HCT116 (cell line): ENCODE results near the gene PSMA6. TPM values are rescaled to one million over a fixed set of nuclear protein-coding genes. Genes with fewer than 3 reads are reported as not detected.

Experiments
- ATAC-seq: fragments of 200-7000 bp; cut with Tn5 transposase; 2 replicates; pipeline ENCODE4 v1.9.1; 2020; ENCODE audit warnings: mild to moderate bottlenecking, moderate library complexity
- BruUV-seq: library from RNA; stranded (reverse); fragments of 400-500 nt; replicated peaks from 2 replicates; lab custom pipeline; 2021; lab: Mats Ljungman, UMichigan
- CTCF ChIA-PET: fragments of 300-600 bp; sonication (Branson Sonifier 250); formaldehyde crosslinking; loops from one replicate; lab custom pipeline; 2021; ENCODE audit warnings: antibody characterized with exemption; lab: Charles Lee
- POLR2A ChIA-PET: fragments of 300-600, 350-600 bp; sonication (Branson Sonifier 250); formaldehyde crosslinking; loops from one replicate; lab custom pipeline; 2021; ENCODE audit warnings: antibody characterized with exemption; lab: Charles Lee
- RAD21 ChIA-PET, 2 experiments: fragments of 300-600 bp; sonication (Branson Sonifier 250); formaldehyde crosslinking; loops; one replicate each; lab custom pipeline; 2023; ENCODE audit warnings: low total read pairs in 2 of 2; ENCODE audit not compliant: uncharacterized antibody in 2 of 2, unreplicated experiment in 2 of 2, low non-redundant PET in 1 of 2; lab: Charles Lee
- DNase-seq: peaks from one replicate; pipeline ENCODE4 v3.0.0-alpha.2; 2010; ENCODE audit warnings: low read depth, low spot score
- H2AFZ ChIP-seq: fragments of 200-600 bp; shearing (Covaris generic), sonication (generic); 2 replicates; pipeline ENCODE4 v1.6.1; 2017; ENCODE audit warnings: low read depth, mixed run types, mixed read lengths, antibody characterized with exemption, low read length; ENCODE audit not compliant: poor library complexity, severe bottlenecking
- H3K27ac ChIP-seq: 2 replicates; pipeline ENCODE4 v1.5.1; 2012; ENCODE audit warnings: low read depth, low read length
- H3K27me3 ChIP-seq: fragments of 200-600 bp; sonication (generic); 2 replicates; pipeline ENCODE4 v1.6.1; 2016; ENCODE audit warnings: mixed run types, low read length, mixed read lengths; ENCODE audit not compliant: insufficient read depth
- H3K36me3 ChIP-seq, 2 experiments: fragments of 200-500 bp in 1 of 2; fragments of 200-600 bp in 1 of 2; sonication (Bioruptor generic) in 1 of 2; sonication (generic) in 1 of 2; 2 replicates each; pipeline versions ENCODE4 v1.5.1 to v1.6.1; 2014 to 2016; ENCODE audit warnings: low read length in 2 of 2, inconsistent platforms in 1 of 2, mixed read lengths in 1 of 2, mixed run types in 1 of 2; ENCODE audit not compliant: insufficient read depth in 2 of 2, control insufficient read depth in 1 of 2
- H3K4me1 ChIP-seq, 2 experiments: fragments of 200-600 bp in 1 of 2; sonication (generic) in 1 of 2; 2 replicates each; pipeline versions ENCODE4 v1.5.1 to v1.6.1; 2012 to 2017; ENCODE audit warnings: low read length in 2 of 2, inconsistent platforms in 1 of 2, mild to moderate bottlenecking in 1 of 2, mixed read lengths in 1 of 2, mixed run types in 1 of 2, moderate library complexity in 1 of 2; ENCODE audit not compliant: insufficient read depth in 2 of 2, control insufficient read depth in 1 of 2
- H3K4me2 ChIP-seq: fragments of 200-600 bp; sonication (generic); 2 replicates; pipeline ENCODE4 v1.6.1; 2017; ENCODE audit warnings: mixed run types, low read length, mixed read lengths
- H3K4me3 ChIP-seq, 2 experiments: fragments of 200-600 bp in 1 of 2; sonication (generic) in 1 of 2; replicated peaks in 1 of 2; 2 replicates each; pipeline ENCODE4 v1.5.1; 2011 to 2016; ENCODE audit warnings: low read length in 2 of 2, control low read depth in 1 of 2, low read depth in 1 of 2, mild to moderate bottlenecking in 1 of 2, mixed read lengths in 1 of 2, mixed run types in 1 of 2
- H3K79me2 ChIP-seq: fragments of 200-600 bp; sonication (generic); 2 replicates; pipeline ENCODE4 v1.6.1; 2017; ENCODE audit warnings: mild to moderate bottlenecking, mixed run types, low read length, moderate library complexity, mixed read lengths; ENCODE audit not compliant: insufficient read depth
- H3K9ac ChIP-seq: fragments of 200-600 bp; sonication (generic); 2 replicates; pipeline ENCODE4 v1.6.1; 2016; ENCODE audit warnings: low read length, mixed read lengths
- H3K9me2 ChIP-seq: fragments of 200-600 bp; sonication (generic), shearing (Covaris generic); 2 replicates; pipeline ENCODE4 v1.6.1; 2017; ENCODE audit warnings: mixed run types, mild to moderate bottlenecking, moderate library complexity; ENCODE audit not compliant: insufficient read depth
- H3K9me3 ChIP-seq, 2 experiments: fragments of 200-500 bp in 1 of 2; fragments of 200-600 bp in 1 of 2; sonication (Bioruptor generic) in 1 of 2; sonication (generic) in 1 of 2; 2 replicates each; pipeline ENCODE4 v1.6.1; 2014 to 2017; ENCODE audit warnings: low read length in 2 of 2, mixed read lengths in 2 of 2, inconsistent platforms in 1 of 2, low read depth in 1 of 2, mild to moderate bottlenecking in 1 of 2, mixed run types in 1 of 2, moderate library complexity in 1 of 2; ENCODE audit not compliant: control insufficient read depth in 1 of 2, insufficient read depth in 1 of 2
- H4K20me1 ChIP-seq: fragments of 200-600 bp; sonication (generic), shearing (Covaris generic); 2 replicates; pipeline ENCODE4 v1.6.1; 2017; ENCODE audit warnings: mixed run types, mild to moderate bottlenecking, moderate library complexity; ENCODE audit not compliant: insufficient read depth
- ATF3 ChIP-seq: IDR thresholded peaks from 2 replicates; pipeline ENCODE4 v1.6.1; 2012
- CEBPB ChIP-seq: IDR thresholded peaks from 2 replicates; pipeline ENCODE4 v1.6.1; 2012; ENCODE audit warnings: low read depth
- CTCF ChIP-seq, 3 experiments: fragments of 200-600 bp in 1 of 3; sonication (generic) in 1 of 3; IDR thresholded peaks in 2 of 3; conservative IDR thresholded peaks in 1 of 3; 2 replicates each; pipeline ENCODE4 v1.5.1; 2012 to 2017; ENCODE audit warnings: low read depth in 2 of 3, low read length in 2 of 3, antibody characterized with exemption in 1 of 3, borderline replicate concordance in 1 of 3, control low read depth in 1 of 3, mild to moderate bottlenecking in 1 of 3, mixed read lengths in 1 of 3, mixed run types in 1 of 3, moderate library complexity in 1 of 3; ENCODE audit not compliant: insufficient read depth in 1 of 3
- EGR1 ChIP-seq: IDR thresholded peaks from 2 replicates; pipeline ENCODE4 v1.6.1; 2012; ENCODE audit warnings: low read depth
- ELF1 ChIP-seq: IDR thresholded peaks from 2 replicates; pipeline ENCODE4 v1.6.1; 2012; ENCODE audit warnings: low read depth, borderline replicate concordance
- EZH2 ChIP-seq: fragments of 200-600 bp; sonication (generic); IDR thresholded peaks from 2 replicates; pipeline ENCODE4 v1.6.1; 2017; ENCODE audit warnings: antibody characterized with exemption, mixed run types
- EZH2phosphoT487 ChIP-seq: fragments of 200-600 bp; IDR thresholded peaks from 2 replicates; pipeline ENCODE4 v1.6.1; 2018; ENCODE audit warnings: antibody characterized with exemption, borderline replicate concordance
- JUND ChIP-seq: IDR thresholded peaks from 2 replicates; pipeline ENCODE4 v1.6.1; 2012
- MAX ChIP-seq: IDR thresholded peaks from 2 replicates; pipeline ENCODE4 v1.6.1; 2012
- POLR2A ChIP-seq: IDR thresholded peaks from 2 replicates; pipeline ENCODE4 v1.7.0; 2011; ENCODE audit warnings: borderline replicate concordance; ENCODE audit not compliant: insufficient read depth, insufficient read length; ENCODE audit errors: extremely low read depth
- RAD21 ChIP-seq: IDR thresholded peaks from 2 replicates; pipeline ENCODE4 v1.6.1; 2012; ENCODE audit warnings: low read depth, mild to moderate bottlenecking
- REST ChIP-seq: IDR thresholded peaks from 2 replicates; pipeline ENCODE4 v1.6.1; 2012; ENCODE audit warnings: low read depth
- SRF ChIP-seq: IDR thresholded peaks from 2 replicates; pipeline ENCODE4 v1.6.1; 2012; ENCODE audit warnings: low read depth
- TCF7L2 ChIP-seq: IDR thresholded peaks from 2 replicates; pipeline ENCODE4 v1.7.0; 2011; ENCODE audit warnings: borderline replicate concordance, inconsistent platforms; ENCODE audit not compliant: insufficient read depth, insufficient read length; ENCODE audit errors: extremely low read depth
- ZFX ChIP-seq: fragments of 450-650 bp; IDR thresholded peaks from 2 replicates; pipeline ENCODE4 v1.6.1; 2017
- ZNF274 ChIP-seq: fragments of 200-500 bp; sonication (Bioruptor generic); IDR thresholded peaks from 2 replicates; pipeline ENCODE4 v1.6.1; 2014; ENCODE audit warnings: mild to moderate bottlenecking, low read depth, low read length, inconsistent platforms
- intact Hi-C: fragments of 100-400 bp; cut with micrococcal nuclease; formaldehyde crosslinking; loops from 2 replicates; pipeline ENCODE4 v1.10.0; 2022
- total RNA-seq: library from RNA; stranded (reverse); gene quantifications from one replicate; pipeline ENCODE4 v1.2.1, GENCODE V29; 2021; ENCODE audit not compliant: unreplicated experiment

Gene PSMA6
- total RNA-seq, 1 experiment from 2014 or later: 194 TPM

- no peaks in the 10 kb centered on the region for H3K36me3 ChIP-seq
- no peak overlapping the region for H2AFZ ChIP-seq
- intact Hi-C loops: no loop called here
- H3K9me2 ChIP-seq: no peaks in the 10 kb centered on the region
- no peaks in the 10 kb centered on the region for H3K4me1 ChIP-seq
- ATAC-seq: no peak
- H3K79me2 ChIP-seq: no peaks in the 10 kb centered on the region
- TF ChIP-seq EGR1 (no peak), JUND (no peak)
- H3K4me2 ChIP-seq: no peak overlapping the region
- H3K9me3 ChIP-seq: no peaks in the 10 kb centered on the region
- H4K20me1 ChIP-seq: no peaks in the 10 kb centered on the region
- BruUV-seq: no TSS peak
- H3K9ac ChIP-seq: no peak overlapping the region
- RAD21 ChIA-PET: no interaction called here
- POLR2A ChIA-PET: interaction anchor here (0.6 kb wide), 1 partner anchor 21 kb away, joined by 3 read pairs; no protein-coding TSS in a partner anchor
- DNase-seq: no peak
- CTCF ChIA-PET: interaction anchor here (1.3 kb wide), 1 partner anchor 15 kb away, joined by 3 read pairs; no protein-coding TSS in a partner anchor
- H3K27me3 ChIP-seq: no peaks in the 10 kb centered on the region
- no peak overlapping the region for H3K27ac ChIP-seq
- no peak overlapping the region for H3K4me3 ChIP-seq
Measured at GRCh38 chr14:35244542-35244941, 47.6 kb upstream of the PSMA6 start.

- no TSS peak for BruUV-seq
- no peaks in the 10 kb centered on the region for H3K36me3 ChIP-seq
- RAD21 ChIA-PET: no interaction called here
- no peak for DNase-seq
- H3K4me3 ChIP-seq: no peak overlapping the region
- ATAC-seq: no peak
- no peaks in the 10 kb centered on the region for H3K27me3 ChIP-seq
- intact Hi-C loops: no loop called here
- H3K4me1 ChIP-seq: no peaks in the 10 kb centered on the region
- no peaks in the 10 kb centered on the region for H3K9me2 ChIP-seq
- H3K79me2 ChIP-seq: no peaks in the 10 kb centered on the region
- H4K20me1 ChIP-seq: no peaks in the 10 kb centered on the region
- H3K9ac ChIP-seq: no peak overlapping the region
- H3K9me3 ChIP-seq: no peaks in the 10 kb centered on the region
- H3K4me2 ChIP-seq: no peak overlapping the region
- H2AFZ ChIP-seq: no peak overlapping the region
- CTCF ChIA-PET: interaction anchor here (1.3 kb wide), 1 partner anchor 16 kb away, joined by 3 read pairs; no protein-coding TSS in a partner anchor
- H3K27ac ChIP-seq: no peak overlapping the region
- POLR2A ChIA-PET: interaction anchor here (0.6 kb wide), 1 partner anchor 22 kb away, joined by 3 read pairs; no protein-coding TSS in a partner anchor
- TF ChIP-seq POLR2A (no peak), JUND (no peak), ZFX (no peak), EZH2 (no peak), TCF7L2 (no peak), ATF3 (no peak), CTCF (IDR thresholded peaks at IDR 0.05 in 2 of 3, conservative IDR thresholded peaks at IDR 0.05 in 1 of 3; ENCODE audit: borderline replicate concordance in 1 of 3, insufficient read depth in 1 of 3, low read depth in 2 of 3, low read length in 2 of 3) (no peak), EZH2phosphoT487 (no peak), CEBPB (no peak), ZNF274 (no peak), ELF1 (no peak), REST (no peak), MAX (no peak), RAD21 (no peak), SRF (no peak)
Measured at GRCh38 chr14:35245051-35245450, 47.1 kb upstream of the PSMA6 start.
